HG02571 (cell line): Measurements from ENCODE around the gene PSAT1.

Experiments
- ATAC-seq: cut with Tn5 transposase; IDR thresholded peaks from one replicate; pipeline ENCODE4 v1.9.1; 2021; ENCODE audit warnings: mild to moderate bottlenecking, moderate library complexity; ENCODE audit not compliant: unreplicated experiment

Gene PSAT1

GRCh38 chr9:78314953-78315870 lies 18.3 kb downstream of the PSAT1 start:
- no peak for ATAC-seq

- no peak for ATAC-seq
Measured at GRCh38 chr9:78316166-78316892, 19.4 kb downstream of the PSAT1 start.

- ATAC-seq: no peak
Measured at GRCh38 chr9:78319197-78320029, 22.5 kb downstream of the PSAT1 start.

GRCh38 chr9:78320030-78320693 lies 23.2 kb downstream of the PSAT1 start:
- ATAC-seq: no peak

- ATAC-seq: no peak
Measured at GRCh38 chr9:78320875-78321496, 24.1 kb downstream of the PSAT1 start.

GRCh38 chr9:78321505-78321904 lies 24.6 kb downstream of the PSAT1 start:
- ATAC-seq: no peak

GRCh38 chr9:78324068-78324650 lies 27.2 kb downstream of the PSAT1 start:
- no peak for ATAC-seq

- no peak for ATAC-seq
Measured at GRCh38 chr9:78324682-78325081, 27.8 kb downstream of the PSAT1 start.

GRCh38 chr9:78325343-78325742 lies 28.4 kb downstream of the PSAT1 start:
- no peak for ATAC-seq

- no peak for ATAC-seq
Measured at GRCh38 chr9:78325846-78326360, 29.0 kb downstream of the PSAT1 start.

GRCh38 chr9:78326564-78326963 lies 29.6 kb downstream of the PSAT1 start:
- no peak for ATAC-seq

GRCh38 chr9:78332381-78332780 lies 35.5 kb downstream of the PSAT1 start:
- ATAC-seq: no peak

GRCh38 chr9:78348848-78349247 lies 51.9 kb downstream of the PSAT1 start:
- no peak for ATAC-seq

- ATAC-seq: no peak
Measured at GRCh38 chr9:78351816-78352215, 54.9 kb downstream of the PSAT1 start.

- no peak for ATAC-seq
Measured at GRCh38 chr9:78354324-78354973, 57.5 kb downstream of the PSAT1 start.

- no peak for ATAC-seq
Measured at GRCh38 chr9:78354989-78355388, 58.1 kb downstream of the PSAT1 start.

- no peak for ATAC-seq
Measured at GRCh38 chr9:78356634-78357033, 59.7 kb downstream of the PSAT1 start.

GRCh38 chr9:78357165-78357873 lies 60.4 kb downstream of the PSAT1 start:
- ATAC-seq: peak; percentile 60
